AG04450 (cell line): ENCODE data around the gene CLMN. TPM values are rescaled to one million over a fixed set of nuclear protein-coding genes. Genes with fewer than 3 reads are reported as not detected.

Experiments used
- CTCF ChIA-PET: fragments of 300-600, 350-600 bp; formaldehyde crosslinking; extraction: SDS; loops from one replicate; lab custom pipeline; 2022; ENCODE audit warnings: antibody characterized with exemption, inconsistent platforms; lab: Charles Lee
- POLR2A ChIA-PET: fragments of 350-600 bp; formaldehyde crosslinking; extraction: SDS; loops from one replicate; lab custom pipeline; 2021; ENCODE audit warnings: antibody characterized with exemption, inconsistent platforms; lab: Yijun Ruan, JAX
- DNase-seq: peaks from one replicate; pipeline ENCODE4 v3.0.0-alpha.2; 2011; ENCODE audit warnings: low read depth, low spot score
- H3K27ac ChIP-seq: one replicate; pipeline ENCODE4 v1.5.1; 2012; ENCODE audit warnings: low read depth, low read length, control low read depth
- H3K27me3 ChIP-seq: one replicate; pipeline ENCODE4 v1.6.0; 2012; ENCODE audit warnings: low read length; ENCODE audit not compliant: control insufficient read depth, insufficient read depth
- H3K4me3 ChIP-seq: 2 replicates; pipeline ENCODE4 v1.5.1; 2011; ENCODE audit warnings: mild to moderate bottlenecking, low read depth, low read length, control low read depth
- H3K9me3 ChIP-seq: 2 replicates; pipeline ENCODE4 v1.5.1; 2012; ENCODE audit warnings: low read length; ENCODE audit not compliant: control insufficient read depth, insufficient read depth
- CTCF ChIP-seq: IDR thresholded peaks from 2 replicates; pipeline ENCODE4 v1.5.1; 2011; ENCODE audit warnings: low read depth, low read length, control low read depth, inconsistent platforms
- polyA plus RNA-seq: library from polyadenylated mRNA; depleted of rRNA; stranded (reverse); fragments of >200 nt; gene quantifications from 2 replicates; pipeline ENCODE4 v1.2.3, GENCODE V29; 2011

Gene CLMN
- polyA plus RNA-seq, 1 experiment = 0.09 TPM

DNA sequence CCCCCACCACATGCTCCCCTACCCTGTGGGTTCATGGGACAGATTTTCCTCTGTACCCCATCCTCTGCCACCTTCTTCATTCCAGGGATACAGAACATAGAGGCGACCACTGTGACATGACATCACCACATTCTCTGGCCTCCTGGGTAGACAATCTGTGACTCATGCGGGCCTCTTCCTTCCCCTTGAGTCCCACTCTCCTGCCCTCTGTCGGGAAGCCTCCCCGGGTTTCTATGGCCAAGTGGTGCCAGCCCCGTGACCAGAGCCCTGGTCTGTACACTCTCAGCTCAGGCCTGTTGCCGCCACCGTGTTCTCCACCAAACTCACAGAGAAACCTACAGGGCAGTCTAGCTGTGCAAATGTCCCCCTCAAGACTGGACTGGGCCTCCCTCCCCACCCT is 8.0 kb downstream of the CLMN start:
- Histone ChIP-seq H3K9me3 (no peaks in the 10 kb centered on the region), H3K27ac (no peak overlapping the region), H3K27me3 (peaks cover 1% of the 10 kb centered on the region), H3K4me3 (no peak overlapping the region)
- POLR2A ChIA-PET = no interaction called here
- CTCF ChIA-PET = no interaction called here
- no peak for DNase-seq
- TF ChIP-seq CTCF = no peak

GRCh38 chr14:95310635-95311380 is 8.9 kb downstream of the CLMN start:
- H3K9me3 ChIP-seq = no peaks in the 10 kb centered on the region
- H3K4me3 ChIP-seq = no peak overlapping the region
- POLR2A ChIA-PET = no interaction called here
- no peaks in the 10 kb centered on the region for H3K27me3 ChIP-seq
- no peak for DNase-seq
- no peak for TF ChIP-seq CTCF
- CTCF ChIA-PET = no interaction called here
- H3K27ac ChIP-seq = no peak overlapping the region

- no peaks in the 10 kb centered on the region for H3K27me3 ChIP-seq
- H3K9me3 ChIP-seq = no peaks in the 10 kb centered on the region
- ChIA-PET CTCF (no interaction called here), POLR2A (no interaction called here)
- TF ChIP-seq CTCF = no peak
- H3K27ac ChIP-seq = no peak overlapping the region
- DNase-seq = no peak
- no peak overlapping the region for H3K4me3 ChIP-seq
These were observed 10.3 kb downstream of the CLMN start for GRCh38 chr14:95309261-95310051.

GRCh38 chr14:95308073-95308472 is 11.6 kb downstream of the CLMN start:
- ChIA-PET POLR2A (no interaction called here), CTCF (no interaction called here)
- Histone ChIP-seq H3K27me3 (no peaks in the 10 kb centered on the region), H3K4me3 (no peak overlapping the region), H3K27ac (no peak overlapping the region), H3K9me3 (no peaks in the 10 kb centered on the region)
- TF ChIP-seq CTCF = no peak
- no peak for DNase-seq
